Retina (tissue), 1 donor: ENCODE results near the gene TXNRD1.
"Not testable (repeated sequence)": the region's sequence is repeated elsewhere in the genome, so short reads cannot be mapped to it uniquely, and the experiment has no call there.

Experiments
- DNase-seq: peaks from one replicate; pipeline ENCODE4 v3.0.0-alpha.2; 2016

TXNRD1 gene

GRCh38 chr12:104331376-104331775 is 115.8 kb downstream of the TXNRD1 start:
- no peak for DNase-seq

DNA sequence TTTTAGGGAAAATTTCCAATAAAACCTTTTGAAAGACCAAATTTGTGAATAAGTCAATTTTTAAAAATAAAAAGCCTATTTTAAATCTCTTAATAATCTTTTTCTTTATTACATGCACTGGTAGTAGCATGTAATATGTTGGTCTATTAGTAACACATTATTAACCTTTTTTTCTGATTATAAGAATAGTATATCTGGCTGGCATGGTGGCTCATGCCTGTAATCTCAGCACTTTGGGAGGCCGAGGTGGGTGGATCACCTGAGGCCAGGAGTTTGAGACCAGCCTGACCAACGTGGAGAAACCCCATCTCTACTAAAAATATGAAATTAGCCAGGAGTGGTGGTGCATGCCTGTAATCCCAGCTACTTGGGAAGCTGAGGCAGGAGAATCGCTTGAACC is 116.7 kb downstream of the TXNRD1 start:
- DNase-seq: not testable (repeated sequence)

- DNase-seq: no peak
Observed at GRCh38 chr12:104333692-104334255, 118.2 kb downstream of the TXNRD1 start.

DNA sequence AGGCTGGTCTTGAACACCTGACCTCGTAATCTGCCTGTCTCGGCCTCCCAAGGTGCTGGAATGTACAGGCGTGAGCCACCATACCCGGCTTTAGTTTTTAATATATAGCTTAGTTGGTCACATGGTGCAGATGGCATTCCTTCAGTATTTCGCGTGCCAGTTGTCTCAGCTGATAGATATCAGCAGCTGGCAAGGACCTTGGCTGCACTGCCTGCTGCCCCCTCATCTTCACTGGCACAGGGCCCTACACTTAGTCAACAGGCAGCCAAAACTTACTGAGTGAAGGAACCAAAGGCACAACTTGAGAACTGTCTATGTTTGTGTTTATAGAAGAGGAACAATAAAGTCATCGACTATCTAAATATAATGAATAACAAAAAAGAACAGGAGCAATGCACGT is 119.0 kb downstream of the TXNRD1 start:
- no peak for DNase-seq

DNA sequence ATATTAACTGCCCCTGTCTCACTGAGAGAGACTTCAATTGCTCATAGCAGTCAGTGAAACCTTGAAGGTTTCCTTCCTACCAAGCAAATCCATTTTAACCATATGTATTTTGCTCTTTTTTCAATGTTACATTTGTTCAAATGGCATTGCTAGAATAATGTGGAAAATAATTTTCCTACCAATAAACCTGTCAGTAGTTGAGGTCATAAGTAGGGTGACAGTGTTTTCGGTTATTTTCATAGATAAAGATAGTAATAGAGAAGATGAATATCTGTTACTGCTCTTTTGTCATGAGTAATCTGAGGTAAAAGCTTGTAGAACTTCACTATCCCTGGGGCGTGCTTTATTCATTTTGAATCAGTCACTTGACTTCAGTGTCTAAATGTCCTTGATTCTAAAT is 120.5 kb downstream of the TXNRD1 start:
- DNase-seq: no peak

GRCh38 chr12:104337030-104337558 is 121.5 kb downstream of the TXNRD1 start:
- no peak for DNase-seq

DNA sequence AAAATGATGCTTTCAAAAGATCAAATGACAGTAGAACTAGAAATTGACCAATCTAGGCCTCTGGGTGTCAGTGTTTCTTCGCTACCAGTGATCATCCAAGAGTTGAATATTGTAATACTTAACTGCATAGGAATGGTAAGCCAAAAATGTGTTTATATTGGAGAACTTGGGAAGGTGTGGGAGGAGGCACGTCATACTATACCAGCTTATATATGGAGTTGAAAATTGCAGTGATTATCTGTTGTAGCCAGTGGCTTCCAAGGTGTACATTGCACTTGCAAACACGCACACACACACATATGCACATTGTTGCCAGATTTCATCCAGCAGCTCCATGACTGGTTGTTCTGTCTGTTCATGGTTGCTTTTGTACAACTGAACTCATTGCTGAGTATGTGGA is 124.1 kb downstream of the TXNRD1 start:
- no peak for DNase-seq

GRCh38 chr12:104340177-104340576 is 124.6 kb downstream of the TXNRD1 start:
- DNase-seq: no peak

GRCh38 chr12:104340925-104341611 is 125.5 kb downstream of the TXNRD1 start:
- peak; percentile 10 for DNase-seq

GRCh38 chr12:104342147-104342546 is 126.6 kb downstream of the TXNRD1 start:
- no peak for DNase-seq

DNA sequence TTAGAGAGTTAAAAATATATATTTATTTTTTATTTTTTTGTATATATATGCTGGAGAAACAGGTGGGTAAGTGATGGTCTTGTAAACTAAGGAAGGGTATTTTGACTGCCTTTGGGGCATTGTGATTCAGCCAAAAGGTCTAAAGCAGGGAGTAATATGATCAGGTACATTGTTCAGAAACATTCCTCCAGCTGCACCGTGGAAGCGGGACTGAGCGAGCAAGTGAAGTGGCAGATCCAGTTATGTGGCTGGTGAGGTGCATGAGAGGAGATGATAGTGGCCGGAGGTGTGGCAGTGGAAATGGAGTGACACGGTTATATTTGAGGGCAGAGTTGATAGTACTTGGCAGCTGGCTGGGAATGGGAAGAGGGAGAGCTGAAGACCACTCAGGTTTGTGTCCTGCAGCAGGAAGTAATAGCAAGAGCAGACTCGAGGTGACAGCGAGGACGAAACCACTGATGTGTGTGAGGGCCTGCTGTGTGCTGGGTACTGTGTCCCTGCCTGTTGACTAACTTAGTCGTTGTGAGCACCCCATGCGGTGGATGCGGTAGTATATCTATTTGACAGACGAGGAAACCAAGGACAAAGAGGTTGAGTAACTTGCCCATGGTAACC is 127.2 kb downstream of the TXNRD1 start:
- DNase-seq: no peak

- no peak for DNase-seq
Observed at GRCh38 chr12:104344682-104345081, 129.1 kb downstream of the TXNRD1 start.

GRCh38 chr12:104345234-104346066 is 129.9 kb downstream of the TXNRD1 start:
- DNase-seq: no peak

DNA sequence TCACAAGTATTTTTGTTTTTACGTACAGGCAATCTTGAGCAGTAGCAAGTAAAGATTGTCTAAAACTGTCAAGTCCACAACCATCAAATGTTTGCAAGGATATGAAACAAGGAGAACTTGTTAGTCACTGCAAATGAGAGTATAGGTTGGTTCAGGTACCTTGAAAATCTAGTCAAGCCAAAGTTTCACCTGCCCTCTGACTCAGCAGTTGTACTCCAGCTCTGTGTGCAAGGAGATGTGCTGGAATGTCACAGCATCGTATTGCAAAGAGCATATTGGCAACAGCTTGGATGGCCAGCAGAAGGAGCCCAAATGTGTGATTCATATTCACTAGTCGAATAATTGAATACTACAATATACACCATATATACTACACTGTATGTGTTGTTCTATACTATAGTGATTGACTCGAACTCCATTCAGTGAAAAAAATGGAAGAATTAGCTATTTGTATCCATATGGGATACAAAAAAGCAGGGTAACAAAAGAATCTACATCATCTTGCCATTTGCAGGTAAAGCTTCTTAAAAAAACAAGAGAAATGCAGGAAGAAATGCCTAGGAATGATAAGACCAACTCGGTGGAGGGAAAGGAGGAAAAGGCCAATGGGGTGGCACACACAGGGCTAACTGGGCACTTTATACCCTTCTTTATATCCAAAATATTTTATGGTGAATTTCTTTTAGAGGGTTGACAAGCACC is 131.9 kb downstream of the TXNRD1 start:
- no peak for DNase-seq

- no peak for DNase-seq
Observed at GRCh38 chr12:104348283-104348993, 132.9 kb downstream of the TXNRD1 start.

- no peak for DNase-seq
Observed at GRCh38 chr12:104348994-104349494, 133.5 kb downstream of the TXNRD1 start.

GRCh38 chr12:104350211-104351056 is 134.9 kb downstream of the TXNRD1 start:
- DNase-seq: no peak

DNA sequence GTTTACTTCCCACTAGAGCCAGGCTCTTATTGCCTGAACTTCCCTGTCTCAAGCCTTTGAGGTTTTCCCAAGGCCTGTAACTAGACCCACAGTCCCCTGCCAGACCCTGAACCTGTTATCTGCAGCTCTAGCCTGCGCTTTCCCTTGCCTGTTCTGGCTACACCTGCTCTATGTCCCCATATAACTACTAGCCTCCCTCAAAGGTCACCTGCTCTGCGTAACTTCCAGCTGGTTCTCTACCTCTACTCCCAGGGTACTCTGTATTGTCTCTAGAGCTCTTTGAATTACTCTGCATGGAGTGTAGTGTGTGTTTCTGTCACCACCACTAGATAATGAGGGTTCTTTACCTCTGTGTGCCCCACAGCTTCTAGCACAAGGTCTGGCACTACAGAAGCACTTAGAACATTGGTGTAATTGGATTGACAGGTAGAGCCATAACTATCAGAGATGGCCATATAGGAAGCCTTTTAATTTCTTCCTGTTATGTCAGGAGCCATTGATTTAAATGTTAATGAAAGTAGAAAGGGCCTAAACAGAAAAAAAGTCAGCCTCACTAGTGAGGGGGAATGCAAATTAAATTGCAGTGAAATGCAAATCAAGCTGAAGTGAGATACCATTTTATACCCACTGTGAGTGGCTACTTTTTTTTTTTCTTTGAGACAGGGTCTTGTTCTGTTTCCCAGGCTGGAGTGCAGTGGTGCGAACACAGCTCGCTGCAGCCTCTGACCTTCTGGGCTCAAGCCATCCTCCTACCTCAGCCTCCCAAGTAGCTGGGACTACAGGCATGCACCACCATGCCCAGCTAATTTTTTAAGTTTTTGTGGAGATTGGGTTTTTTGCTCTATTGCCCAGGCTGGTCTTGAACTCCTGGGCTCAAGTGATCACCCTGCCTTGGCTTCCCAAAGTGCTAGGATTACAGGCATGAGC is 135.7 kb downstream of the TXNRD1 start:
- no peak for DNase-seq

GRCh38 chr12:104352106-104352713 is 136.6 kb downstream of the TXNRD1 start:
- no peak for DNase-seq
